ENCODE results near the gene THADA. TPM values are rescaled to one million over a fixed set of nuclear protein-coding genes. Genes with fewer than 3 reads are reported as not detected.

Gene THADA
- total and polyA plus RNA-seq, 12 donors, result 7.5 to 18.0 (median 15.2) TPM

- 65 to 68% methylated on average over 6 of the region's 6 CpGs for WGBS, 2 donors
- H3K27ac ChIP-seq, result peak overlapping the region in 1 of 10 donors; percentile 28
- intact Hi-C loops (cut with DNase I), result no loop called here
These were observed 189.1 kb downstream of the THADA start for GRCh38 chr2:43406651-43407279.

GRCh38 chr2:43405829-43406228 lies 190.0 kb downstream of the THADA start:
- Histone ChIP-seq H3K9me3 (no peaks in the 10 kb centered on the region), H3K36me3 (no peaks in the 10 kb centered on the region), H3K4me1 (peaks cover 0 to 40% (median 17%) of the 10 kb centered on the region in 9 donors), H3K27ac (peak overlapping the region in 1 of 10 donors; percentile 7), H3K4me3 (no peak overlapping the region), H3K27me3 (no peaks in the 10 kb centered on the region)
- DNase-seq, result no peak
- WGBS, 2 donors, result 52 to 72% methylated on average over 1 of the region's 1 CpG
- ATAC-seq, result peak in 6 of 8 donors; percentile 17 to 61 (median 43)
- TF ChIP-seq CTCF (IDR thresholded peaks at IDR 0.05), result no peak
- intact Hi-C loops (cut with DNase I), result no loop called here

More at GRCh38 chr2:43406651-43407279, 189.1 kb downstream of the THADA start:
- peaks cover 0 to 41% (median 24%) of the 10 kb centered on the region in 9 donors for H3K4me1 ChIP-seq
- TF ChIP-seq CTCF (IDR thresholded peaks at IDR 0.05), result no peak
- DNase-seq (no peak), ATAC-seq (no peak)
- no peaks in the 10 kb centered on the region for H3K9me3 ChIP-seq
- H3K27me3 ChIP-seq, result no peaks in the 10 kb centered on the region
- H3K4me3 ChIP-seq, result no peak overlapping the region
- no peaks in the 10 kb centered on the region for H3K36me3 ChIP-seq

GRCh38 chr2:43402452-43402937 lies 193.3 kb downstream of the THADA start:
- peaks cover 0 to 6% (median 0%) of the 10 kb centered on the region in 9 donors for H3K36me3 ChIP-seq
- no peak overlapping the region for H3K4me3 ChIP-seq
- ATAC-seq (no peak), DNase-seq (no peak)
- H3K9me3 ChIP-seq, result no peaks in the 10 kb centered on the region
- 97% methylated on average over 4 of the region's 4 CpGs for WGBS, 2 donors
- TF ChIP-seq CTCF (IDR thresholded peaks at IDR 0.05), result no peak
- H3K27ac ChIP-seq, result no peak overlapping the region
- peaks cover 0 to 48% (median 39%) of the 10 kb centered on the region in 9 donors for H3K4me1 ChIP-seq
- H3K27me3 ChIP-seq, result no peaks in the 10 kb centered on the region
- intact Hi-C loops (cut with DNase I), result no loop called here

- no peak for TF ChIP-seq CTCF (IDR thresholded peaks at IDR 0.05)
These were observed 193.8 kb downstream of the THADA start for GRCh38 chr2:43402002-43402401.

More at GRCh38 chr2:43402002-43402401, 193.8 kb downstream of the THADA start:
- Histone ChIP-seq H3K27ac (no peak overlapping the region), H3K36me3 (peaks cover 0 to 11% (median 0%) of the 10 kb centered on the region in 9 donors), H3K27me3 (no peaks in the 10 kb centered on the region), H3K9me3 (no peaks in the 10 kb centered on the region), H3K4me3 (no peak overlapping the region), H3K4me1 (peaks cover 0 to 46% (median 34%) of the 10 kb centered on the region in 9 donors)
- DNase-seq, result no peak
- no peak for ATAC-seq
- intact Hi-C loops (cut with DNase I), result no loop called here
- 76 to 84% methylated on average over 5 of the region's 5 CpGs for WGBS, 2 donors

Measured in heart right ventricle (tissue), 16 donors.